B cell (primary cell): ENCODE data around the gene PDE10A. TPM values are rescaled to one million over a fixed set of nuclear protein-coding genes. Genes with fewer than 3 reads are reported as not detected.

Source experiments
- ATAC-seq: fragments of 200-7000 bp; cut with Tn5 transposase; one replicate; pipeline ENCODE4 v1.10.0; 2021; ENCODE audit warnings: low read depth, mild to moderate bottlenecking, moderate number of reproducible peaks, moderate library complexity
- CTCF ChIA-PET: fragments of 350-600 bp; sonication (Branson Sonifier 250); formaldehyde crosslinking; loops from one replicate; lab custom pipeline; 2021; ENCODE audit warnings: antibody characterized with exemption, inconsistent platforms; lab: Charles Lee
- POLR2A ChIA-PET: fragments of 350-600 bp; sonication (Branson Sonifier 250); formaldehyde crosslinking; loops from one replicate; lab custom pipeline; 2021; ENCODE audit warnings: antibody characterized with exemption; lab: Charles Lee
- DNase-seq: peaks from one replicate; pipeline ENCODE4 v3.0.0; 2013
- H2AFZ ChIP-seq: 2 replicates; pipeline ENCODE4 v1.6.1; 2012; ENCODE audit warnings: mild to moderate bottlenecking, low read depth, low read length; ENCODE audit not compliant: insufficient read depth, poor library complexity, severe bottlenecking
- H3K27ac ChIP-seq, 2 donors: 1 replicate in 1 of 2; 2 replicates in 1 of 2; pipeline ENCODE4 v1.5.1; 2012 to 2013; ENCODE audit warnings: low read length in 2 of 2, mild to moderate bottlenecking in 2 of 2, moderate library complexity in 1 of 2
- H3K27me3 ChIP-seq, 4 experiments: fragments of 200-600 bp in 1 of 4; sonication (generic) in 1 of 4; replicated peaks in 1 of 4; 1 replicate in 2 of 4; 2 replicates in 2 of 4; pipeline versions ENCODE4 v1.6.1 to v1.7.0; 2013 to 2016; ENCODE audit warnings: low read length in 3 of 4, mild to moderate bottlenecking in 2 of 4, mixed read lengths in 1 of 4, moderate library complexity in 1 of 4; ENCODE audit not compliant: insufficient read depth in 4 of 4, control insufficient read depth in 3 of 4; ENCODE audit errors: control extremely low read depth in 1 of 4
- H3K36me3 ChIP-seq, 2 experiments: replicated peaks in 1 of 2; 1 replicate in 1 of 2; 2 replicates in 1 of 2; pipeline versions ENCODE4 v1.6.1 to v1.7.1; 2013; ENCODE audit warnings: low read length in 1 of 2; ENCODE audit not compliant: insufficient read depth in 2 of 2, control insufficient read depth in 1 of 2; ENCODE audit errors: control extremely low read depth in 1 of 2, extremely low read depth in 1 of 2
- H3K4me1 ChIP-seq, 2 donors: fragments of 200-600 bp in 1 of 2; sonication (generic) in 1 of 2; 1 replicate in 1 of 2; 2 replicates in 1 of 2; pipeline versions ENCODE4 v1.5.1 to v1.6.1; 2013 to 2017; ENCODE audit warnings: low read length in 2 of 2; ENCODE audit not compliant: control insufficient read depth in 2 of 2, insufficient read depth in 2 of 2
- H3K4me2 ChIP-seq: replicated peaks from 2 replicates; pipeline ENCODE3; 2012; ENCODE audit warnings: mild to moderate bottlenecking, low read depth, low read length; ENCODE audit not compliant: poor library complexity, severe bottlenecking
- H3K4me3 ChIP-seq, 5 experiments: fragments of 200-600 bp in 1 of 5; sonication (generic) in 1 of 5; 1 replicate in 3 of 5; 2 replicates in 2 of 5; pipeline versions ENCODE4 v1.5.1 to v1.7.0; 2011 to 2016; ENCODE audit warnings: low read length in 4 of 5, mild to moderate bottlenecking in 4 of 5, low read depth in 2 of 5, control low read depth in 1 of 5, moderate library complexity in 1 of 5; ENCODE audit not compliant: insufficient read depth in 1 of 5; ENCODE audit errors: control extremely low read depth in 1 of 5, extremely low read depth in 1 of 5
- H3K79me2 ChIP-seq: fragments of 200-600 bp; sonication (generic); one replicate; pipeline ENCODE4 v1.6.0; 2016; ENCODE audit warnings: low read length; ENCODE audit not compliant: control insufficient read depth, insufficient read depth
- H3K9ac ChIP-seq: fragments of 200-600 bp; sonication (generic); 2 replicates; pipeline ENCODE4 v1.6.1; 2017; ENCODE audit warnings: mild to moderate bottlenecking, low read length, moderate library complexity
- H3K9me3 ChIP-seq, 3 donors: one replicate each; pipeline versions ENCODE4 v1.6.1 to v1.7.1; 2013; ENCODE audit warnings: low read length in 2 of 3; ENCODE audit not compliant: control insufficient read depth in 2 of 3, insufficient read depth in 1 of 3; ENCODE audit errors: control extremely low read depth in 1 of 3
- H4K20me1 ChIP-seq: 2 replicates; pipeline ENCODE4 v1.6.0; 2012; ENCODE audit warnings: mild to moderate bottlenecking, low read length; ENCODE audit not compliant: insufficient read depth, control insufficient read depth, poor library complexity, severe bottlenecking
- H3K27ac Mint-ChIP-seq: one replicate; pipeline ENCODE4 v1.8.0; 2021; ENCODE audit warnings: mixed read lengths
- H3K27me3 Mint-ChIP-seq: one replicate; pipeline ENCODE4 v1.8.0; 2021; ENCODE audit warnings: mixed read lengths
- H3K4me1 Mint-ChIP-seq: one replicate; pipeline ENCODE4 v1.8.0; 2021; ENCODE audit warnings: mixed read lengths
- H3K4me3 Mint-ChIP-seq: one replicate; pipeline ENCODE4 v1.8.0; 2021; ENCODE audit warnings: mixed read lengths
- H3K9me3 Mint-ChIP-seq: one replicate; pipeline ENCODE4 v1.8.0; 2022; ENCODE audit warnings: mixed read lengths; ENCODE audit not compliant: insufficient read depth
- EZH2 ChIP-seq: IDR thresholded peaks from 2 replicates; pipeline ENCODE4 v1.6.1; 2012; ENCODE audit warnings: borderline replicate concordance, low read depth, mild to moderate bottlenecking, moderate library complexity, low read length; ENCODE audit not compliant: insufficient read depth, poor library complexity, severe bottlenecking
- whole genome bisulfite sequencing: methylation state at CpG from one replicate; pipeline ENCODE4 v1.1.5; 2013; ENCODE audit warnings: missing lambda C conversion rate; ENCODE audit not compliant: insufficient coverage; 5-methylcytosine and 5-hydroxymethylcytosine counted together
- intact Hi-C: fragments of 100-400 bp; cut with micrococcal nuclease; formaldehyde crosslinking; loops from one replicate; pipeline ENCODE4 v1.10.0; 2022
- polyA plus RNA-seq: library from polyadenylated mRNA; depleted of rRNA; stranded (reverse); fragments of >200 nt; gene quantifications from 2 replicates; pipeline ENCODE4 v1.2.3, GENCODE V29; 2012
- total RNA-seq, 2 donors: library from RNA; stranded (reverse); fragments of 120-200 nt in 1 of 2; gene quantifications; 1 replicate in 1 of 2; 2 replicates in 1 of 2; pipeline versions ENCODE4 v1.2.3 to v1.2.4, GENCODE V29; 2013 to 2022
- TF ChIP-seq, protein P1 (sequence below): fragments of 200-600 bp; IDR thresholded peaks from one replicate; pipeline ENCODE4 v1.8.0; 2022; ENCODE audit warnings: antibody characterized with exemption, mild to moderate bottlenecking

Gene PDE10A
- total and polyA plus RNA-seq, 2 donors (not counting 1 experiment from before 2014, with no cell fraction given), result not detected

DNA sequence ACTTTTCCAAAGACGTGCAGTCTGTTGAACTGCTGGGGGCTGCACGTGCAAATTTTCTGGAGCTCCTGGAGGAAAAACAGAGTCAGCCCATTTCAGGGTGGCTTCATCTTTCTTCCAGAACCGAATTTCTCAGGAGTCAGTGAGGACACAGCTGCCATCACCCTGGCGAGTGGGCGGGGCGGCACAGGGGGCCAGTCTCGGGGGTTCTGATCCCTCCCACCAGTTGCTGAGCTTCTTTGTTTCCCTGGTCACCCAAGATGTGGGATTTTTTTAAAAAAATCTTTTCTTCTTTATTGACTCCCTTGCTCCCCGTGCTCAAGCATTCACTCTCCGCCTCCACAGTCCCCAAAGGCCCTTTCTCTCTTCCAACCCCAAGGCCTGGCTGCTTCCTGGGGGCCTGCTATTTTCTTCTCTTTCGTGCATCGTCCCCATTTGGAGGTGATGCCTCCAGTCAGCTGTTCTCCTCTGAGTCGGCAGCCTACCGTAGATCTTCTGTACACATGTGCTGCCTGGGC lies 362.6 kb downstream of the PDE10A start:
- H3K4me3 ChIP-seq, result no peak overlapping the region
- no peaks in the 10 kb centered on the region for H4K20me1 ChIP-seq
- ChIA-PET POLR2A (no interaction called here), CTCF (no interaction called here)
- no peak overlapping the region for H3K9ac ChIP-seq
- no peak overlapping the region for H3K4me3 Mint-ChIP-seq
- no peak for ATAC-seq
- H2AFZ ChIP-seq, result no peak overlapping the region
- H3K9me3 Mint-ChIP-seq, result no peaks in the 10 kb centered on the region
- H3K27me3 Mint-ChIP-seq, result no peaks in the 10 kb centered on the region
- no peaks in the 10 kb centered on the region for H3K79me2 ChIP-seq
- no peaks in the 10 kb centered on the region for H3K27me3 ChIP-seq
- DNase-seq, result no peak
- WGBS, result 81% methylated on average over 9 of the region's 13 CpGs
- H3K36me3 ChIP-seq, result no peaks in the 10 kb centered on the region
- no peak for TF ChIP-seq EZH2
- TF ChIP-seq, protein P1, sequence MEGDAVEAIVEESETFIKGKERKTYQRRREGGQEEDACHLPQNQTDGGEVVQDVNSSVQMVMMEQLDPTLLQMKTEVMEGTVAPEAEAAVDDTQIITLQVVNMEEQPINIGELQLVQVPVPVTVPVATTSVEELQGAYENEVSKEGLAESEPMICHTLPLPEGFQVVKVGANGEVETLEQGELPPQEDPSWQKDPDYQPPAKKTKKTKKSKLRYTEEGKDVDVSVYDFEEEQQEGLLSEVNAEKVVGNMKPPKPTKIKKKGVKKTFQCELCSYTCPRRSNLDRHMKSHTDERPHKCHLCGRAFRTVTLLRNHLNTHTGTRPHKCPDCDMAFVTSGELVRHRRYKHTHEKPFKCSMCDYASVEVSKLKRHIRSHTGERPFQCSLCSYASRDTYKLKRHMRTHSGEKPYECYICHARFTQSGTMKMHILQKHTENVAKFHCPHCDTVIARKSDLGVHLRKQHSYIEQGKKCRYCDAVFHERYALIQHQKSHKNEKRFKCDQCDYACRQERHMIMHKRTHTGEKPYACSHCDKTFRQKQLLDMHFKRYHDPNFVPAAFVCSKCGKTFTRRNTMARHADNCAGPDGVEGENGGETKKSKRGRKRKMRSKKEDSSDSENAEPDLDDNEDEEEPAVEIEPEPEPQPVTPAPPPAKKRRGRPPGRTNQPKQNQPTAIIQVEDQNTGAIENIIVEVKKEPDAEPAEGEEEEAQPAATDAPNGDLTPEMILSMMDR, result no peak
- H3K27ac ChIP-seq, result no peak overlapping the region
- intact Hi-C loops, result no loop called here
- no peaks in the 10 kb centered on the region for H3K4me1 ChIP-seq
- no peak overlapping the region for H3K27ac Mint-ChIP-seq
- peaks cover 0 to 31% (median 0%) of the 10 kb centered on the region in 3 donors for H3K9me3 ChIP-seq
- no peak overlapping the region for H3K4me2 ChIP-seq
- no peaks in the 10 kb centered on the region for H3K4me1 Mint-ChIP-seq

DNA sequence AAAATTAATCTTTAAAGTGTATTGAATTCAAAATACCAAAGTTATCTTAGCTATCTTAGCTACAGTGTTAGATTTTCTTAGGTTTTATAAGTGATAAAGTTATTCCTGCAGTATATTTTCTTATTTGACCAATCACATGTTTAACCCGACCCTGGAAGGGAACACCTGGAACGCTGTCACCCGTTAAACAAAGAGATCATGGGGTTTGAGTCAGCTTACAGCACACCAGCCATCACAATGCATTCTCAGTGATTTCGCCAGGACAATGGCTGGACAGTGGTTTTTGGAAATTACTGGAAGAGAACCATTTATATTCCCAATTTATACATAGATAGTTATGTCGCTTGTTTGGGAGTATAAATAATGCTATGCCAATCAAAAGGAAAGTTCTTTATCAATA lies 364.2 kb downstream of the PDE10A start:
- no peaks in the 10 kb centered on the region for H4K20me1 ChIP-seq
- no peaks in the 10 kb centered on the region for H3K27me3 Mint-ChIP-seq
- H3K79me2 ChIP-seq, result no peaks in the 10 kb centered on the region
- no peak for ATAC-seq
- H3K36me3 ChIP-seq, result no peaks in the 10 kb centered on the region
- no CpG with 5 or more reads among the region's 5 CpGs for WGBS
- no peak overlapping the region for H3K9ac ChIP-seq
- H3K4me2 ChIP-seq, result no peak overlapping the region
- peaks cover 0 to 31% (median 0%) of the 10 kb centered on the region in 3 donors for H3K9me3 ChIP-seq
- no peak overlapping the region for H3K27ac Mint-ChIP-seq
- H3K27me3 ChIP-seq, result no peaks in the 10 kb centered on the region
- intact Hi-C loops, result no loop called here
- POLR2A ChIA-PET, result no interaction called here
- H3K4me1 ChIP-seq, result no peaks in the 10 kb centered on the region
- DNase-seq, result no peak
- no peak for TF ChIP-seq EZH2
- H3K4me3 Mint-ChIP-seq, result no peak overlapping the region
- H3K27ac ChIP-seq, result no peak overlapping the region
- H3K4me1 Mint-ChIP-seq, result no peaks in the 10 kb centered on the region
- H3K9me3 Mint-ChIP-seq, result no peaks in the 10 kb centered on the region
- no peak overlapping the region for H3K4me3 ChIP-seq
- CTCF ChIA-PET, result no interaction called here
- H2AFZ ChIP-seq, result no peak overlapping the region
